Measurements from ENCODE around the gene DIP2C. TPM values are rescaled to one million over a fixed set of nuclear protein-coding genes. Genes with fewer than 3 reads are reported as not detected.
"Not testable (repeated sequence)": the region's sequence is repeated elsewhere in the genome, so short reads cannot be mapped to it uniquely, and the experiment has no call there.

DIP2C gene
- total RNA-seq, 1 donor from 2014 or later = 10.1 TPM

GRCh38 chr10:435397-435796, 254.1 kb downstream of the DIP2C start:
- Mint-ChIP-seq H3K4me1 (no peaks in the 10 kb centered on the region), H3K9me3 (peaks cover 17% of the 10 kb centered on the region), H3K36me3 (peaks cover 46% of the 10 kb centered on the region), H3K27ac (no peak overlapping the region), H3K4me3 (no peak overlapping the region), H3K27me3 (ENCODE audit: insufficient read depth, low read depth) (no peaks in the 10 kb centered on the region)
- Histone ChIP-seq H2AFZ (replicated peaks) (no peak overlapping the region), H3K9me3 (ENCODE audit: low read depth) (no peaks in the 10 kb centered on the region), H4K20me1 (ENCODE audit: low read depth) (no peaks in the 10 kb centered on the region), H3K4me3 (no peak overlapping the region), H3K4me2 (no peak overlapping the region), H3F3A (ENCODE audit: low read depth) (no peaks in the 10 kb centered on the region), H3K36me3 (no peaks in the 10 kb centered on the region), H3K27me3 (no peaks in the 10 kb centered on the region), H3K9ac (no peak overlapping the region), H3K79me2 (ENCODE audit: low read depth) (no peaks in the 10 kb centered on the region), H3K27ac (no peak overlapping the region), H3K4me1 (no peaks in the 10 kb centered on the region)
- TF ChIP-seq EZH2 (IDR thresholded peaks at IDR 0.05) (no peak), EZH2phosphoT487 (IDR thresholded peaks at IDR 0.05) (no peak), CTCF (IDR thresholded peaks at IDR 0.05) (no peak)
- DNase-seq (ENCODE audit: low spot score) = no peak

DNA sequence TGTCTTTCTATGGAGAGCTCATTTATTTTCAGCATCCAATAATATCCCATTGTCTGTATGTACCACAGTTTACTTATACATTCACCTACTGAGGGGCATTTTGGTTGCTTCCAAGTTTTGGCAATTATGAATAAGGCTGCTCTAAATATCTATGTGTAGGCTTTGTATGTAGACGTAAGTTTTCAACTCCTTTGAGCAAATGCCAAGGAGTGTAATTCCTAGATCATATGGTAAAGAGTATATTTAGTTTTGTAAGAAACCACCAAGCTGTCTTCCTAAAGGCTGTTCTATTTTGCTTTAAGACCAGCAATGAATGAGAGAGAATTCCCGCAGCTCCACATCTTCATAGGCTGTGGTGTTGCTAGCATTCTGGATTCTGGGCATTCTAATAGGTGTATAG, 259.8 kb downstream of the DIP2C start:
- H3K4me1 ChIP-seq = no peaks in the 10 kb centered on the region
- no peaks in the 10 kb centered on the region for H3K9me3 ChIP-seq (ENCODE audit: low read depth)
- Mint-ChIP-seq H3K27me3 (ENCODE audit: insufficient read depth, low read depth) (no peaks in the 10 kb centered on the region), H3K27ac (no peak overlapping the region), H3K9me3 (peaks cover 17% of the 10 kb centered on the region), H3K4me3 (no peak overlapping the region), H3K36me3 (peaks cover 34% of the 10 kb centered on the region), H3K4me1 (peaks cover 2% of the 10 kb centered on the region)
- H3K79me2 ChIP-seq (ENCODE audit: low read depth) = no peaks in the 10 kb centered on the region
- TF ChIP-seq EZH2 (IDR thresholded peaks at IDR 0.05) (no peak), EZH2phosphoT487 (IDR thresholded peaks at IDR 0.05) (no peak), CTCF (IDR thresholded peaks at IDR 0.05) (no peak)
- H3F3A ChIP-seq (ENCODE audit: low read depth) = peaks cover 6% of the 10 kb centered on the region
- no peak overlapping the region for H3K4me2 ChIP-seq
- no peak overlapping the region for H2AFZ ChIP-seq (replicated peaks)
- no peaks in the 10 kb centered on the region for H3K27me3 ChIP-seq
- DNase-seq (ENCODE audit: low spot score) = no peak
- H3K36me3 ChIP-seq = no peaks in the 10 kb centered on the region
- H3K4me3 ChIP-seq = no peak overlapping the region
- no peak overlapping the region for H3K9ac ChIP-seq
- H4K20me1 ChIP-seq (ENCODE audit: low read depth) = no peaks in the 10 kb centered on the region
- H3K27ac ChIP-seq = no peak overlapping the region

DNA sequence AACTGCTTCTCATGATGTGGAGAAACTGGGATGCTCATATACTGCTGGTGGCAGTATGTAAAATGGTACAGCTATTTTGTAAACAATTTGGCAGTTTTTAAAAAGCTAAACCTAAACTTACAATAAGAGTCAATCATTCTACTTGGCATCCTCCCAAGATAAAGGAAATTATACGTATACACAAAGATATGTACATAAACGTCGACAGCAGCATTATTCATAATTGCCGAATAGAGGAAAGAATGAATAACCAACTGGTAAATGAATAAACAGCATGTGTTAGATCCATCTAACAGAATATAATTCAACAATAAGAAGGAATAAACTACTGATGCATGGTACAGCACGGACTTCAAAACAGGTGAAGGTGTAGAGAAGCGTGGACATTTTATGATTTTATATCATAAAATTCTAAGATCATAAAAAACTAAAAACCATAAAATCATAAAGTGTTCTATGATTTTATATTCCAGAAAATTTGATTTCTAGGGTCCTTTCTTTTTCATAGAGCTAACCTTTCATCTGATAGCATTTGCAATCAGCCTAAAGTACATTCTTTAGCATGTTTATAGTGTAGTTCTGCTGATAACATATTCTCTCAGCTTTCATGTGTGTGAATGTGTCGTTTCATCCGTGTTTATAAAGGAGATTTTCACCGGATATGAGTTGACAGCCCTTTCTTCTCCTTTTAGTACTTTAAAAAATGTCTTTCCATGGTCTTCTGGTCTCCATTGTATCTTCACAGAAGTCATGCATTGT, 261.5 kb downstream of the DIP2C start:
- DNase-seq (ENCODE audit: low spot score) = no peak
- no peaks in the 10 kb centered on the region for H3K36me3 ChIP-seq
- Mint-ChIP-seq H3K27ac (no peak overlapping the region), H3K4me1 (peaks cover 2% of the 10 kb centered on the region), H3K27me3 (ENCODE audit: insufficient read depth, low read depth) (no peaks in the 10 kb centered on the region), H3K4me3 (no peak overlapping the region), H3K36me3 (peaks cover 29% of the 10 kb centered on the region), H3K9me3 (peaks cover 16% of the 10 kb centered on the region)
- H3K4me1 ChIP-seq = peaks cover under 1% of the 10 kb centered on the region
- no peaks in the 10 kb centered on the region for H3K79me2 ChIP-seq (ENCODE audit: low read depth)
- no peak overlapping the region for H3K4me3 ChIP-seq
- no peak overlapping the region for H3K27ac ChIP-seq
- H4K20me1 ChIP-seq (ENCODE audit: low read depth) = peaks cover 3% of the 10 kb centered on the region
- TF ChIP-seq EZH2phosphoT487 (IDR thresholded peaks at IDR 0.05) = no peak
- no peak for TF ChIP-seq CTCF (IDR thresholded peaks at IDR 0.05)
- no peak for TF ChIP-seq EZH2 (IDR thresholded peaks at IDR 0.05)
- no peaks in the 10 kb centered on the region for H3K9me3 ChIP-seq (ENCODE audit: low read depth)
- H3F3A ChIP-seq (ENCODE audit: low read depth) = peaks cover 6% of the 10 kb centered on the region
- H3K9ac ChIP-seq = no peak overlapping the region
- H3K27me3 ChIP-seq = no peaks in the 10 kb centered on the region
- no peak overlapping the region for H3K4me2 ChIP-seq
- H2AFZ ChIP-seq (replicated peaks) = no peak overlapping the region

DNA sequence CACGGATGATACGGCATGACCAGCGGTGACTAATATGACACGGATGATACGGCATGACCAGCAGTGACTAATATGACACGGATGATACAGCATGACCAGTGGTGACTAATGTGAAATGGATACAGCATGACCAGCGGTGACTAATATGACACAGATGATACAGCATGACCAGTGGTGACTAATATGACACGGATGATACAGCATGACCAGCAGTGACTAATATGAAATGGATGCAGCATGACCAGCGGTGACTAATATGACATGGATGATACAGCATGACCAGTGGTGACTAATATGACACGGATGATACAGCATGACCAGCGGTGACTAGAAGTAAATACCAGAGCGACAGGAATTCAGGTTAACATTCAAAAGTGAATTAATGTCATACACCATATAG, 264.1 kb downstream of the DIP2C start:
- not testable (repeated sequence) for H3K4me2 ChIP-seq; H3K9me3 ChIP-seq (ENCODE audit: low read depth); H3K4me1 Mint-ChIP-seq; H3K79me2 ChIP-seq (ENCODE audit: low read depth); H2AFZ ChIP-seq (replicated peaks); H3K27ac Mint-ChIP-seq; H3K4me1 ChIP-seq; H3F3A ChIP-seq (ENCODE audit: low read depth); H3K4me3 Mint-ChIP-seq; H4K20me1 ChIP-seq (ENCODE audit: low read depth); H3K9ac ChIP-seq; H3K27me3 Mint-ChIP-seq (ENCODE audit: insufficient read depth, low read depth); H3K36me3 ChIP-seq; H3K4me3 ChIP-seq; DNase-seq (ENCODE audit: low spot score); H3K9me3 Mint-ChIP-seq; H3K27ac ChIP-seq; H3K27me3 ChIP-seq
- H3K36me3 Mint-ChIP-seq = peaks cover 23% of the 10 kb centered on the region

GRCh38 chr10:424724-425123, 264.7 kb downstream of the DIP2C start:
- not testable (repeated sequence) for H3K36me3 ChIP-seq, H3K4me1 Mint-ChIP-seq

More at GRCh38 chr10:424724-425123, 264.7 kb downstream of the DIP2C start:
- H3K27ac Mint-ChIP-seq; DNase-seq (ENCODE audit: low spot score); H3F3A ChIP-seq (ENCODE audit: low read depth); H3K4me2 ChIP-seq; H3K27me3 Mint-ChIP-seq (ENCODE audit: insufficient read depth, low read depth); H3K9me3 ChIP-seq (ENCODE audit: low read depth); H3K4me1 ChIP-seq; H2AFZ ChIP-seq (replicated peaks); H3K27me3 ChIP-seq; H3K27ac ChIP-seq; H4K20me1 ChIP-seq (ENCODE audit: low read depth); H3K4me3 Mint-ChIP-seq; H3K9ac ChIP-seq; H3K4me3 ChIP-seq; H3K79me2 ChIP-seq (ENCODE audit: low read depth); H3K9me3 Mint-ChIP-seq: not testable (repeated sequence)
- H3K36me3 Mint-ChIP-seq = peaks cover 26% of the 10 kb centered on the region

Data from neural progenitor cell (in vitro differentiated cells).